GM21576 (cell line): ENCODE results near the gene TM7SF2.
A peak's percentile ranks its signal among the peaks of the same experiment; 100 is the strongest.

ENCODE experiments used
- ATAC-seq: cut with Tn5 transposase; IDR thresholded peaks from one replicate; pipeline ENCODE4 v1.9.1; 2021; ENCODE audit warnings: mild to moderate bottlenecking, moderate library complexity; ENCODE audit not compliant: unreplicated experiment

Gene TM7SF2

DNA sequence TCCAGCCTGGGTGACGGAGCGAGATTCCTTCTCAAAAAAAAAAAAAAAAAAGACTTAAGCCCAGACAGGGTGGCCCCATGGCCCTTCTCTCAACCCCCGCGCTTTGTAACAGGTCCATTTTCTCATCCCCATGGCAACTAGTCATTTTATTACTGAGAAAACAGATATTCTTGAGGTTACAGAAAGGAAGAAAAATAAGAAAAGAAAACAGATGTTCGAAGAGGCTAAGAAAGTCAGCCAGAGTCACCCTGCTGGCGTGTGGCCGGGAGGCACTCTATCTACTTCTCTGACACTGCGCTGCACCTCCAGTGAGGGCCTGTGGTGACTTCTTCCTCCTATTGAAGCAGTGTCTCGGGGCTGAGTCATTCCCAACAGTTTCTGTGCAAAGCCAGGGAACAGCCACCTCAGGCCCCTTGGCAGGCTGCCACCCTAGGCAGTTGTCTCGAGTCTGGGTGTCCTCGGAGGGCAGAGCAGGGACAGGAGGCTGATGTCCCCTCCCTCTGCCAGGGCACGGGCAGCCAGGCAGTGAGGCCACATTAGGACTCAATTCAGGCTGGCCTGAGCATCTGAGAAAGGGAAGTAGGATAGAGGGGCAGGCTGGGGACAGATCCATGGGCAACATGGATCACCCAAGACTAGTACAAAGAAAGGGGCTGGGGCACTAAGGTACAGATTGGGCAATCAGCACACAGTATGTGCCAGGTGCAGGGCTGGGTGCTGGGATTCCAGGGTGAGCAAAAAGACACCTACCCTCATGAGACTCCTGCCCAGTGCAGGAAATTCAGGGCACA is 39.0 kb downstream of the TM7SF2 start:
- no peak for ATAC-seq

DNA sequence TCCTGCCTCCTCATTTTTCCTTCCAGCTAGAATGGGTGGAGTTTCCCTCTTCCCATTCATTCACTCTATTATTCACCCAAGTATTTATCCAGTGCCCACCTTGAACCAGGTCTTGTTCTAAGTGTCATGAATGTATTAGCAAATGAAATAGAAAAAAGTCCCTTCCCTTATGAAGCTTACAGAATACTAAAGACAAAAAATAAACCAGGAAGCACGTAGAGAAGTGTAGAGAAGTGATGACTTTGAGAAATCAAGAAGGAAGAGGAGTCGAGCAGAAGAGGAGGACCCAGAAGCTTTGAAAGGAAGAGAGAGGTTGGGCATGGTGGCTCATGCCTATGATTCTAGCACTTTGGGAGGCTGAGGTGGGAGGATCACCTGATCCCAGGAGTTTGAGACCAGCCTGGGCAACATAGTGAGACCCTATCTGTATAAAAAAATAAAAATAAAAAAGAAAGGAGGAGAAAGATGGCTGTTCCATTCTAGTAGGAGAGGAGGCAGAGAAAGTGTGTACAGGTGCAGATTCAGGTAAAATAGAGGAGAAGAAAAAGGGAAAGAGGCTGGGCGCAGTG is 39.7 kb downstream of the TM7SF2 start:
- ATAC-seq, result no peak

DNA sequence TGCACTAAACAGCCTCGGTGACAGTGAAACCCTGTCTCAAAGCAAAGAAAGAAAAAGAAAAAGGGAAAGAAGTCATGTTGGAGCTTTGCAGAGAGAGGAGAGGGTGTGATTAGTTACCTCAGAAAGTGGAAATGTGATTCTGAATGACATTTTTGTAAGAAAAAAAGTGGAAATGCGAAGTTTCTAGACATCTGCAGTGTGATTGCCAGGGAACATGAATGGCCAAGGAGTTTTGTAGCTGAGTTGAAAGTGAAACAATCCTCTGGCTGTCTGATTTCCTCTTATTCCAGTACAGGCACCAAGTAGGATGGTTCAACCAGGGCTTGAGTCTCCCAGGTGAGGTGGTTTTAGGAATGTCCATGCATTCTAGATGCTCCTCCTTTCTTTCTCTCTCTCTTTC is 40.5 kb downstream of the TM7SF2 start:
- no peak for ATAC-seq

DNA sequence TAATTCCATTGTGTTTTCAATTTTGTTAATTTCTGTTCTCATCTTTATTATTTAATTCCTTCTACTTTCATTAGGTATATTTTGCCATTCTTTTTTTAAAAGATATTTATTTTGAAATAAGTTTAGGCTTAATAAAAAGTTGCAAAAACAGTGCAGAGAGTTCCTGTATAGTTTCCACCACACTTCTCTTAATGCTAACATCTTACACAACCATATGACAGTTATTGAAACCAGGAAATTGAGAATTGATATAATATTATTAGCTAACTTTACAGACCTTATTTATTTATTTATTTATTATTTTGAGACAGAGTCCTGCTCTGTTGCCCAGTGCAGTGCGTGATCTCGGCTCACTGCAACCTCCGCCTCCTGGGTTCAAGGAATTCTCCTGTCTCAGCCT is 44.6 kb downstream of the TM7SF2 start:
- no peak for ATAC-seq

DNA sequence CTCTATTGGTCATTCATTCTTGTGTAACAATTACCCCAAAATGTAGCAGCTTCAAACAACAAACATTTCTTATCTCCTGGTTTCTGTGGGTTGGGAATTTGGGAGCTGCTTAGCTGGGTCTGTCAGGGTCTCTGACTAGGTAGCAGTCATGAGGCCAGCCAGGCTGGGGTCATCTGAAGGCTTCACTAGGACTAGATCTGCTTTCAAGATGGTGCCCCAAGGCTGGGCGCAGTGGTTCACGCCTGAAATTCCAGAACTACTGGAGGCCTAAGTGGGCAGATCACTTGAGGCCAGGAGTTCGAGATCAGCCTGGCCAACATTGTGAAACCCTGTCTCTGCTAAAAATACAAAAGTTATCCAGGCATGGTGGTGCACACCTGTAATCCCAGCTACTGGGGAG is 45.3 kb downstream of the TM7SF2 start:
- ATAC-seq, result no peak

DNA sequence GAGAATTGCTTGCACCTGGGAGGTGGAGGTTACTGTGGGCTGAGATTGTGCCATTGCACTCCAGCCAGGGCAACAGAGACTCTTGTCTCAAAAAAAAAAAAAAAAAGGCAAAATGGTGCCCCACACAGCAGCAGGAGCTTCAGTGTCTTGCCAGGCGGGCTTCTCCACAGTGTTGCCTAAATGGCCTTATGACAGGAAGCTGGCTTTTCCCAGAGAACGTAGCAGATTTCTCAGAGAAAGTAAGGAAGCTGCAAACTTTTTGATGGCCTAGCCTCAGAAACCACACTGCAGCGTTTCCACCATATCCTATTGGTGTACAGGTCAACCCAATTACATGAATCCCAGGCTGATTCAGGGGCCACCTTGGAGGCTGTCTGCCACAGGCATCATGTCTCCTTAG is 45.7 kb downstream of the TM7SF2 start:
- no peak for ATAC-seq

DNA sequence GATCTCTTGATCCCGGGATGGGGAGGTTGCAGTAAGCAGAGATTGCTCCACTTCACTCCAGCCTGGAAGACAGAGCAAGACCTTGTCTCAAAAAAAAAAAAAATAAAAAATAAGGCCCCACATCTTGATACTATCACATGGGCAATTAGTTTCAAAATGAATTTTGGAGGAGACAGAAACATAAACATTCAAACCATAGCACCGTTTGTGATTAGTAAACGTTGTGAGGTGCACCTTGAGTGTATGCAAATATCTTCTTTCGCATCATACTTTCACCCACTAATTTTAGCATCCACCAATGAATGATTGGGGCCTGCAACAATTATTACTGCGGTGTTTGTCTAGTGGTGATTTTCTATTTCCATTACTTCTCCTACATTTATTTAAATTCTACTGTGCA is 47.3 kb downstream of the TM7SF2 start:
- ATAC-seq, result peak; percentile 75

DNA sequence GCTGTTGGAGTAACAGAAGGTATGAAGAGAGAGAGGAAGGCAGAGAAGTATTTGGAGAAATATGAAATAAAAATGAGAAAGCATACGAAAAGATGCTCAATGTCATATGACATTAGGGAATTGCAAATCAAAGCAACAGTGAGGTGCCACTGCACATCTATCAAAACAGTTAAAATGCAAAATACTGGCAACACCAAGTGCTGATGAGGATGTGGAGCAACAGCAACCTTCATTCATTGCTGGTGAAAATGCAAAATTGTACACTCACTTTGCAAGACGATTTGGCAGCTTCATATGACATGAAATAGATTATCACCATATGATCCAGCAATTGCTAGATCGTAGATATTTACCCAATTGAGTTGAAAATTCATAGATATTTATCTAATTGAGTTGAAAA is 49.0 kb downstream of the TM7SF2 start:
- ATAC-seq, result no peak

DNA sequence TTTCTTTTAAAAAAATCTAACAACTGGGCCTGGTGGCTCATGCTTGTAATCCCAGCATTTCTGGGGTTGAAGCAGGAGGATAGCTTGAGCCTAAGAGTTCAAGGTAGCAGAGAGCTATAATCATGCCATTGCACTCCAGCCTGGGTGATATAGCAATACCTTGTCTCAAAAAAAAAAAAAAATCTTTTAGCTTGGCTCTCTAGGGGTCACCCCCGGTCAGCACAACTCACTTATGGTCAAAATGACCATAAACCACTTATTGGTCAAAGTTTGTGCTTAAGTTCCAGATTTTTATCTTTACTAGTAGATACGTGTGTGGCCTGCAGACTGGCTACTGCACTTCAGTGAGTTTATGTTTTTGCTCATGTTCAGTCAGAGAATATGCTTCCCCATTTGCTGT is 52.0 kb downstream of the TM7SF2 start:
- ATAC-seq, result no peak
